HCT116 (cell line): ENCODE measurements around the gene FRMPD1. TPM values are rescaled to one million over a fixed set of nuclear protein-coding genes. Genes with fewer than 3 reads are reported as not detected.

Source experiments
- ATAC-seq: fragments of 200-7000 bp; cut with Tn5 transposase; 2 replicates; pipeline ENCODE4 v1.9.1; 2020; ENCODE audit warnings: mild to moderate bottlenecking, moderate library complexity
- BruUV-seq: library from RNA; stranded (reverse); fragments of 400-500 nt; replicated peaks from 2 replicates; lab custom pipeline; 2021; lab: Mats Ljungman, UMichigan
- CTCF ChIA-PET: fragments of 300-600 bp; sonication (Branson Sonifier 250); formaldehyde crosslinking; loops from one replicate; lab custom pipeline; 2021; ENCODE audit warnings: antibody characterized with exemption; lab: Charles Lee
- POLR2A ChIA-PET: fragments of 300-600, 350-600 bp; sonication (Branson Sonifier 250); formaldehyde crosslinking; loops from one replicate; lab custom pipeline; 2021; ENCODE audit warnings: antibody characterized with exemption; lab: Charles Lee
- RAD21 ChIA-PET, 2 experiments: fragments of 300-600 bp; sonication (Branson Sonifier 250); formaldehyde crosslinking; loops; one replicate each; lab custom pipeline; 2023; ENCODE audit warnings: low total read pairs in 2 of 2; ENCODE audit not compliant: uncharacterized antibody in 2 of 2, unreplicated experiment in 2 of 2, low non-redundant PET in 1 of 2; lab: Charles Lee
- DNase-seq: peaks from one replicate; pipeline ENCODE4 v3.0.0-alpha.2; 2010; ENCODE audit warnings: low read depth, low spot score
- H2AFZ ChIP-seq: fragments of 200-600 bp; shearing (Covaris generic), sonication (generic); 2 replicates; pipeline ENCODE4 v1.6.1; 2017; ENCODE audit warnings: low read depth, mixed run types, mixed read lengths, antibody characterized with exemption, low read length; ENCODE audit not compliant: poor library complexity, severe bottlenecking
- H3K27ac ChIP-seq: 2 replicates; pipeline ENCODE4 v1.5.1; 2012; ENCODE audit warnings: low read depth, low read length
- H3K27me3 ChIP-seq: fragments of 200-600 bp; sonication (generic); 2 replicates; pipeline ENCODE4 v1.6.1; 2016; ENCODE audit warnings: mixed run types, low read length, mixed read lengths; ENCODE audit not compliant: insufficient read depth
- H3K36me3 ChIP-seq, 2 experiments: fragments of 200-500 bp in 1 of 2; fragments of 200-600 bp in 1 of 2; sonication (Bioruptor generic) in 1 of 2; sonication (generic) in 1 of 2; 2 replicates each; pipeline versions ENCODE4 v1.5.1 to v1.6.1; 2014 to 2016; ENCODE audit warnings: low read length in 2 of 2, inconsistent platforms in 1 of 2, mixed read lengths in 1 of 2, mixed run types in 1 of 2; ENCODE audit not compliant: insufficient read depth in 2 of 2, control insufficient read depth in 1 of 2
- H3K4me1 ChIP-seq, 2 experiments: fragments of 200-600 bp in 1 of 2; sonication (generic) in 1 of 2; 2 replicates each; pipeline versions ENCODE4 v1.5.1 to v1.6.1; 2012 to 2017; ENCODE audit warnings: low read length in 2 of 2, inconsistent platforms in 1 of 2, mild to moderate bottlenecking in 1 of 2, mixed read lengths in 1 of 2, mixed run types in 1 of 2, moderate library complexity in 1 of 2; ENCODE audit not compliant: insufficient read depth in 2 of 2, control insufficient read depth in 1 of 2
- H3K4me2 ChIP-seq: fragments of 200-600 bp; sonication (generic); 2 replicates; pipeline ENCODE4 v1.6.1; 2017; ENCODE audit warnings: mixed run types, low read length, mixed read lengths
- H3K4me3 ChIP-seq, 2 experiments: fragments of 200-600 bp in 1 of 2; sonication (generic) in 1 of 2; replicated peaks in 1 of 2; 2 replicates each; pipeline ENCODE4 v1.5.1; 2011 to 2016; ENCODE audit warnings: low read length in 2 of 2, control low read depth in 1 of 2, low read depth in 1 of 2, mild to moderate bottlenecking in 1 of 2, mixed read lengths in 1 of 2, mixed run types in 1 of 2
- H3K79me2 ChIP-seq: fragments of 200-600 bp; sonication (generic); 2 replicates; pipeline ENCODE4 v1.6.1; 2017; ENCODE audit warnings: mild to moderate bottlenecking, mixed run types, low read length, moderate library complexity, mixed read lengths; ENCODE audit not compliant: insufficient read depth
- H3K9ac ChIP-seq: fragments of 200-600 bp; sonication (generic); 2 replicates; pipeline ENCODE4 v1.6.1; 2016; ENCODE audit warnings: low read length, mixed read lengths
- H3K9me2 ChIP-seq: fragments of 200-600 bp; sonication (generic), shearing (Covaris generic); 2 replicates; pipeline ENCODE4 v1.6.1; 2017; ENCODE audit warnings: mixed run types, mild to moderate bottlenecking, moderate library complexity; ENCODE audit not compliant: insufficient read depth
- H3K9me3 ChIP-seq, 2 experiments: fragments of 200-500 bp in 1 of 2; fragments of 200-600 bp in 1 of 2; sonication (Bioruptor generic) in 1 of 2; sonication (generic) in 1 of 2; 2 replicates each; pipeline ENCODE4 v1.6.1; 2014 to 2017; ENCODE audit warnings: low read length in 2 of 2, mixed read lengths in 2 of 2, inconsistent platforms in 1 of 2, low read depth in 1 of 2, mild to moderate bottlenecking in 1 of 2, mixed run types in 1 of 2, moderate library complexity in 1 of 2; ENCODE audit not compliant: control insufficient read depth in 1 of 2, insufficient read depth in 1 of 2
- H4K20me1 ChIP-seq: fragments of 200-600 bp; sonication (generic), shearing (Covaris generic); 2 replicates; pipeline ENCODE4 v1.6.1; 2017; ENCODE audit warnings: mixed run types, mild to moderate bottlenecking, moderate library complexity; ENCODE audit not compliant: insufficient read depth
- ATF3 ChIP-seq: IDR thresholded peaks from 2 replicates; pipeline ENCODE4 v1.6.1; 2012
- CBX3 ChIP-seq: IDR thresholded peaks from 2 replicates; pipeline ENCODE4 v1.6.1; 2012; ENCODE audit warnings: low read depth
- CEBPB ChIP-seq: IDR thresholded peaks from 2 replicates; pipeline ENCODE4 v1.6.1; 2012; ENCODE audit warnings: low read depth
- CTCF ChIP-seq, 3 experiments: fragments of 200-600 bp in 1 of 3; sonication (generic) in 1 of 3; IDR thresholded peaks in 2 of 3; conservative IDR thresholded peaks in 1 of 3; 2 replicates each; pipeline ENCODE4 v1.5.1; 2012 to 2017; ENCODE audit warnings: low read depth in 2 of 3, low read length in 2 of 3, antibody characterized with exemption in 1 of 3, borderline replicate concordance in 1 of 3, control low read depth in 1 of 3, mild to moderate bottlenecking in 1 of 3, mixed read lengths in 1 of 3, mixed run types in 1 of 3, moderate library complexity in 1 of 3; ENCODE audit not compliant: insufficient read depth in 1 of 3
- EGR1 ChIP-seq: IDR thresholded peaks from 2 replicates; pipeline ENCODE4 v1.6.1; 2012; ENCODE audit warnings: low read depth
- ELF1 ChIP-seq: IDR thresholded peaks from 2 replicates; pipeline ENCODE4 v1.6.1; 2012; ENCODE audit warnings: low read depth, borderline replicate concordance
- EZH2phosphoT487 ChIP-seq: fragments of 200-600 bp; IDR thresholded peaks from 2 replicates; pipeline ENCODE4 v1.6.1; 2018; ENCODE audit warnings: antibody characterized with exemption, borderline replicate concordance
- FOSL1 ChIP-seq: IDR thresholded peaks from 2 replicates; pipeline ENCODE4 v1.6.1; 2012; ENCODE audit warnings: low read depth
- JUND ChIP-seq: IDR thresholded peaks from 2 replicates; pipeline ENCODE4 v1.6.1; 2012
- MAX ChIP-seq: IDR thresholded peaks from 2 replicates; pipeline ENCODE4 v1.6.1; 2012
- POLR2A ChIP-seq: IDR thresholded peaks from 2 replicates; pipeline ENCODE4 v1.7.0; 2011; ENCODE audit warnings: borderline replicate concordance; ENCODE audit not compliant: insufficient read depth, insufficient read length; ENCODE audit errors: extremely low read depth
- POLR2AphosphoS5 ChIP-seq: IDR thresholded peaks from 2 replicates; pipeline ENCODE4 v1.6.1; 2011; ENCODE audit warnings: mild to moderate bottlenecking, low read depth, low read length, moderate library complexity
- REST ChIP-seq: IDR thresholded peaks from 2 replicates; pipeline ENCODE4 v1.6.1; 2012; ENCODE audit warnings: low read depth
- SIN3A ChIP-seq: IDR thresholded peaks from 2 replicates; pipeline ENCODE4 v1.6.1; 2012; ENCODE audit warnings: low read depth
- SP1 ChIP-seq: IDR thresholded peaks from 2 replicates; pipeline ENCODE4 v1.6.1; 2012; ENCODE audit warnings: low read depth
- SRF ChIP-seq: IDR thresholded peaks from 2 replicates; pipeline ENCODE4 v1.6.1; 2012; ENCODE audit warnings: low read depth
- TCF7L2 ChIP-seq: IDR thresholded peaks from 2 replicates; pipeline ENCODE4 v1.7.0; 2011; ENCODE audit warnings: borderline replicate concordance, inconsistent platforms; ENCODE audit not compliant: insufficient read depth, insufficient read length; ENCODE audit errors: extremely low read depth
- YY1 ChIP-seq: IDR thresholded peaks from 2 replicates; pipeline ENCODE4 v1.6.1; 2011; ENCODE audit warnings: low read length, low read depth, moderate library complexity, mild to moderate bottlenecking; ENCODE audit not compliant: insufficient replicate concordance; ENCODE audit errors: extremely low read depth
- ZBTB33 ChIP-seq: IDR thresholded peaks from 2 replicates; pipeline ENCODE4 v1.6.1; 2011; ENCODE audit warnings: mild to moderate bottlenecking, low read length, moderate library complexity; ENCODE audit not compliant: insufficient replicate concordance; ENCODE audit errors: extremely low read depth
- ZNF274 ChIP-seq: fragments of 200-500 bp; sonication (Bioruptor generic); IDR thresholded peaks from 2 replicates; pipeline ENCODE4 v1.6.1; 2014; ENCODE audit warnings: mild to moderate bottlenecking, low read depth, low read length, inconsistent platforms
- intact Hi-C: fragments of 100-400 bp; cut with micrococcal nuclease; formaldehyde crosslinking; loops from 2 replicates; pipeline ENCODE4 v1.10.0; 2022
- total RNA-seq: library from RNA; stranded (reverse); gene quantifications from one replicate; pipeline ENCODE4 v1.2.1, GENCODE V29; 2021; ENCODE audit not compliant: unreplicated experiment

FRMPD1 gene
- total RNA-seq, 1 experiment from 2014 or later, result 0.52 TPM

- BruUV-seq, result no TSS peak
Observed at GRCh38 chr9:37656936-37657335, 6.2 kb downstream of the FRMPD1 start.

More at GRCh38 chr9:37656936-37657335, 6.2 kb downstream of the FRMPD1 start:
- Histone ChIP-seq H3K4me2 (no peak overlapping the region), H3K9me3 (no peaks in the 10 kb centered on the region), H3K9ac (no peak overlapping the region), H3K4me3 (no peak overlapping the region), H3K79me2 (no peaks in the 10 kb centered on the region), H3K27ac (no peak overlapping the region), H3K9me2 (no peaks in the 10 kb centered on the region), H3K27me3 (peaks cover 38% of the 10 kb centered on the region), H3K36me3 (no peaks in the 10 kb centered on the region), H4K20me1 (no peaks in the 10 kb centered on the region), H2AFZ (no peak overlapping the region), H3K4me1 (no peaks in the 10 kb centered on the region)
- RAD21 ChIA-PET, result no interaction called here
- no peak for ATAC-seq
- TF ChIP-seq POLR2AphosphoS5 (no peak), CTCF (IDR thresholded peaks at IDR 0.05 in 2 of 3, conservative IDR thresholded peaks at IDR 0.05 in 1 of 3; ENCODE audit: borderline replicate concordance in 1 of 3, insufficient read depth in 1 of 3, low read depth in 2 of 3, low read length in 2 of 3) (no peak), ZBTB33 (no peak), YY1 (no peak), TCF7L2 (no peak), CBX3 (no peak), SIN3A (no peak), REST (no peak), CEBPB (no peak), JUND (no peak), EZH2phosphoT487 (no peak), ATF3 (no peak), POLR2A (no peak), FOSL1 (no peak), MAX (no peak), SRF (no peak), SP1 (no peak), ZNF274 (no peak), ELF1 (no peak), EGR1 (no peak)
- POLR2A ChIA-PET, result no interaction called here
- CTCF ChIA-PET, result no interaction called here
- intact Hi-C loops, result no loop called here
- DNase-seq, result no peak
